Midbrain (tissue), 1 donor: Measurements from ENCODE around the gene ENOX1.

ENCODE experiments used
- DNase-seq: peaks from one replicate; lab custom pipeline; 2025; lab: John Stamatoyannopoulos, UW

The ENOX1 gene

DNA sequence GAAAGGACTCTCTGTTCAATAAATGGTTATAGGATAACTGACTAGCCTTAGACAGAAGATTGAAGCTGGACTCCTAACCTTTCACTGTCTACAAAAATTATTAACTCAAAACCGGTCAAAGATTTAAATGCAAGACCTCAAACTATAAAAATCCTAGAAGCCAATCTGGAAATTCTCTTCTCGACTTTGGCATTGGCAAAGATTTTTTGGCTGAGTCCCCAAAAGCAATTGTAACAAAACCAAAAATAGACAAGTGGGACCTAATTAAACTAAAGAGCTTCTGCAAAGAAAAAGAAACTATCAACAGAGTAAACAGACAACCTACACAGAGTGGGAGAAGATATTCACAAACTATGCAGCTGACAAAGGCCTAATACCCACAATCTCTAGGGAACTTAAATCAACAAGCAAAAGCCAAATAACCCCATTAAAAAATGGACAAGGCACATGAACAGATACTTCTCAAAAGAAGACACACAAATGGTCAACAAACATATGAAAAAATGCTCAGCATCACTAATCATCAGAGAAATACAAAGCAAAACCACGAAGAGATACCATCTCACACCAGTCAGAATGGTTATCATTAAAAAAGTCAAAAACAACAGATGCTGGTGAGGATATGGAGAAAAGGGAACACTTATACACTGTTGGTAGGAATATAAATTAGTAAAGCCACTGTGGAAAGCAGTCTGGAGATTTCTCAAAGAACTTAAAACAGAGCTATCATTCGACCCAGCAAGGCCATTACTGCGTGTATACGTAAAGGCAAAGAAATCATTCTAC lies 497.1 kb downstream of the ENOX1 start:
- no peak for DNase-seq

DNA sequence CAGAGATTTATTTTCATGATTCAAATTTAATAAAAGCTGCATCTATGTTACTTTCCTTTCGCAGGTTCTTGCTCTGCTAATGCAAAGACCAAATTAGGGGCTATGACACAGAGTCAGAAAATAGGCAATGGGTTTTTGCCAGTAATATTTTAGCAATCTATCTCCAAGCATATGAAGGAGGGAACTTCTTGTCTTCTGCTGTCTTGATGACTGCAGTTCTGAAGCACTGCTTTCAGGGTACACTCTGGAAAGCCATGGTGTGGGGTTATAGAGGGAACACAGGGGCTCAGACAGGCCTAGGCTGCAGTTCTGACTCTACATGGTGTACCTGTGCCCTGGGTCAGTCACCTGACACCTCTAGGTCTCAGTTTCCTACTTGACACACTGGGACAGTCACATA lies 500.0 kb downstream of the ENOX1 start:
- no peak for DNase-seq

DNA sequence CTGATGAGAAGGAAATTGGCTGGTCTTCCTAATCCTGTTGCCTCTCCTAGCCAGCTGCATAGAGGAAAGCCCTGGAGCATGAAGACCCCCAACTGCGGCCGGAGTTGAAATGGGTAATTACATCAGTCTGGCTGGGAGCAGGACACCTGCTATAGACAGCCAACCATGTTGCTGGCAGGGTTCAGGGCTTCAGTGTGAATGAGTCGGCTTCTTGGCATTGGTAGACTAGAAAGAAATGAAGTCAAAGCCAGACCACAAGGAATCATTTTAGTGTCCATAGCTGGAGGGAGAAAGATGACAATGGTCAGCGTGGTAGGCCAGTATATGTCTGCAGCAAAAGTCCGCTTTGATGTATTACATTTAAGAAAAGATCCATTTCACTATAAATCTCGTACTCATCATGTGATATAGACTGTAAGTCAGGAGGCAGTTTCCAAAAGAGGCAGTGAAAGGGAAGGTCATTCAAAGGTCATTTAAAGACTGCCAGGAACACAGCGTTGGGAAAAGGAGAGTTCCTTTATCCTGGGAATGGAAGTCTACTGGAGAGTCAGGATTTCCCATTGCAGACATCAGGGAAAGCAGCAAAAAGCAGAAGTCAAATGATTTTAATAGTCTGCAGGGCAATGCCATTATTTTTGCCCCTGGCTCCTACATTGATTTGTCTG lies 500.7 kb downstream of the ENOX1 start:
- DNase-seq: no peak

DNA sequence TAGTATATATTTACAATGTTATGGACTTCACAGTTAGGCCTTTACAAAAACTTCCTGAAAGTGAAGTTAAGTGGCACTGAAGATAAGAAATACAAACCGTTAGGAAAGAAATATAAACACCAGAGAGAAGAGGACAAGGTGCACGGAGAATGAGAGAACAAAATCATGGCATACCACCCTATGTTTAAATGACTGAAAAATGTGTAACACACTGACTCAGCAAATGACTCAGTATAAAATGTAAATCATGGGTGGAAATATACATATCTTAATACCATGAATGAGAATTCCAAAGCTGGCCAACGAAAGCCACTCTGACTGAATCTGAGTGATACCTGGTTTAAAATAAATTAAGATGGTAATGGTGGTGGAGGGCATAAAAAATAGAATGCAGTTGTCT lies 502.6 kb downstream of the ENOX1 start:
- DNase-seq: no peak

DNA sequence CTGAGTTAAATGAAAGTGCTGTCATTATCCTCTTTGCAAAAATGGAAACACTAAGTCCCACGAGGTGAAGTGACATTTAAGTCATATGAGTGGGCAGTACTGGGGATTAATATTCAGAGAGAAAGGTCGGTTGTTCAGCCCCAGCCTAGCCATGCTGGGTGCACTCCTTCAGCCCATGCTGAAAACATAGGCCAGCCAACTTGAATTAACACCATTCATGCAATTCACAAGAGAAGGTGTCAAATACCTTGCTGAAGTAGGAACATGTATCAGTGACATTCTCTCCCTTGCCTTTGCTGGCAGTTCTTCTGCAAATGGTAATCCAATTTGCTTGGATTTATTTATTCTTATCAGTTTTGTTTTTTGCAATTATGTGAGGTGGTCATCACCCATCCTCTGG lies 507.1 kb downstream of the ENOX1 start:
- DNase-seq: no peak

DNA sequence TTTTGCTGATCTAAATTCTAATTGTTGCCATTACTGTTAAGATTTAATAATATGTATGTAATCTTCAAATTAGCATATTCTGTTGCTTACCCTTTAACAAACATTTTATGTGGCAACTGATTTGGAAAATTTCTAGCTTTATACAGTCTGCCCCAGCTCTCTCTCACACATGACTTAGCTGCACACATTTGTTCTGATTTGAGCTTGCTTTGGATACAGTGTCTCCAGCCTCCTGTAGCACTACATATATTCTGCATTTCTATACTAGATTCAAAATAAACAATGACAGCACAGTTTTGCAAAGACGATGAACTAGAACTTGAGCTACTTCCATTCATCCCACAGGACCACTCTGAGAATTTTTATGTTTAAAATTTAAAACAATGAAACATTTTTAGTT lies 508.6 kb downstream of the ENOX1 start:
- DNase-seq: no peak

DNA sequence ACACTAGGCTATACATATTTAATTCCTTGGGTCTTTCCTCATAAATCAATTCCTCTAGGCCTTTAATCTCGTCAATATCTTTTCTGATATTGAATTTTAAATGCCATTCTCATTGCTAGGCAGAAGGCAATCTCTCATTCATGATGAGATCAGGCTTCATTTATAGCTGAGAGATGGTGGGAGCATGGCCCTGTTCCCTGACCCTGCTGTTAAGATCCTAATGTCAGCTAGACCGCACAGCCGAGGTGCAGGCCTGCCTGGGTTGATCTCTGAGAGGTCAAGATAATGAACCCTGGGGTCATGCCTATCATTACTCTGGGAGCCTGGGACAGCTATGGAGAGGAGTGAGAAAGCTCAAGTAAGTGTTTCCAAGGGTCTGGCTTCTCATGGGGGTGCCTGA lies 509.6 kb downstream of the ENOX1 start:
- DNase-seq: no peak

DNA sequence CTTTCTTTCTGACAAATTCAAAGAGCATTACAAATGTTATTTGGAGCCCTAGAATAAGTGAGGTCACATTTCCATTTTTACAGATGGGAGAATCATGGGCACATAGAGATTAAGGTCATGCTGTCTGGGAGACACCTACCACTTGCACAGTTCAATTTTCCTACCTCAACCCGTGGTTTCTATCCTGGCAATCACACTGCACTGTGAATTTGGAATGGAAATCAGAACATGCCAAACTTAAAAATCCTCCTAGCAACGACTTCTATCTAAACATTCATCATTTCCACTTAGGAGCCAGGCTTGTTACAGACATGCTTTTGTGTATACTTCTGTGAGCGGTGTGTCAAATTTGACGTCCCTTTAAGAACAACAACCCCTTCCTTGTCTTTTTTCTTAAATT lies 511.9 kb downstream of the ENOX1 start:
- no peak for DNase-seq

DNA sequence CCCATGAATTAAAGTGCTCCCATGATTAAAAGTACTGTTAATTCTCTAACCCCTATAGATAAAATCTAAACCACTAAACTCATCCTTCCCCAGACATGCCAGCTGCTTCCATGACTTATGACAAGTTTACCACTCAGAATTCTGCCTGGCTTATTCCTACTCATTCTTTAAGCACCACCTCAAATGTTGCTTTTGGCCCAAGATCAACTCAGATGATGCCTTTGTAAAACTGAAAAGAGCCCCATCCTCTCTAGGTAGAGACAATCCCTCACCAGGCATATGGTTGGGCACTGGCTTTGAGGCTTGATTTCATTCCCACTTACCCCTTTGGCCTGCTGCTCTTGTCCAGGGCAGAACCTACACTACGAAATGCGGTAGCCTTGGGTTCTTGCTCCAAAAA lies 513.4 kb downstream of the ENOX1 start:
- DNase-seq: no peak

DNA sequence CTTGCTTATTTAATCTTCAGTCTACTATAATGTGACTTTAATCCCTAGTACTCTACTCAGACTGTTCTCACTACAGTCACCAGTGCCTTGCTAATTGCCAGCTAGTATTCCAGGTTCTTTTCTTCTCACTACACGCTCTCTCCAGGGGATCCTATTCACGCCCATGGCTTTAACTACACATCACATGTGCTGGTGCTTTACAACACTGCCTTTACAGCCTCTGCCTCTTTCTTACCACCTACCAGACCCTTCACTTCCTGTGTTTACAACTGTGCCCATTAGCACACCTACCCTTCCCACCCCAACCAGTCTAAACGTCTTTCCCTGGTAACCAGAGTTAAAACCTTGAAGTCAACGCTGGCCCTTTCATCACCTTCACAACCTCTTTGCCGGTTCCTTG lies 513.9 kb downstream of the ENOX1 start:
- no peak for DNase-seq

DNA sequence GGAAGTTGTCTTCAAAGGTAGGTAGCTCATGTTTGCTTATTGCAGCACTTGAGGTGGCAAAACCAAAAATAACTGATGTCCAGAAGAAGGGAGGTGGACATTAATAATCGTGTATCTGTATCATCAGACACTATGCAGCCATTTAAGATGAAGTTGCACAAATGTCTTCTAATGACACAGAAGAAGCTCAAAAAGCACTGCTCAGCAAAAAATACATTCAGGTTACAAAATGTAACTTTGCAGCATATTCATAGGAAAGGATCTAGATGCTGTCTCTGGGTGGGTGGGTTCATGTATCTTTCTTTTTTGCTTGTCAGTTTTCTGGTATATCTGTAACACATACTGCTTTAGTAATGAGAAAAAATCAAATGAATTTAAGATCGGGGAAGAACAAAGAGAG lies 515.6 kb downstream of the ENOX1 start:
- DNase-seq: no peak

DNA sequence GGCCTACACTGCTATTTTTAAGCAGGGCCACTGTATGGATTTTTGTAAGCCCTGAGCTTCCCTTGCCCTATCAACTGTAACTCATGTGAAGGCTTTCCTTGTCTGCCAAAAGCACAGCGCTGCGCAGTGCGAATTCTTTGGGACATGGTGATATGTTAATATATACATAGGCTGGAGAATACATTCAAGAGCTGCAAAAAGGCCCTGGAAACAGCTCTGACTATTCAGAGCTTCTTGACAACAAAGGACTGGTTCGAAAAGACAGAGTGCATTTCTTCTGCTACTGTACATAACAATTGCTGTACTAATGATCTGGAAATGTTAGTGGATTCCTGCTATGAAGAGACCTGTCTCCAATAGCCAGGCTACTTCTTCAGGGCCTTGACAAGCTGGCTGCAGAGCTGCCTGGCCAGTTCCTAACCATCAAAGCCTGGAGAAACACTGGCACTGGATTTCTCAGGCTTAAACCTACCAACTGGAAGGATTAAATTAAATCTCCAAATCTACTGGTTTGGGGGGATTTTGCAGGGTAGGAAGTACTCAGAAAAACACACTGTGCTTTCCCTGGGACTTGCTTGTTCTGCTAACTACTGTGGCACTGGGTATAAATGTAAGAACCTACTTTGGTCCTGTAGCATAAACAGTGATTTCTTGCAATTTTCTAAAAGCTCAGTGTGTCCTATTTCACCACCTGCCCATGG lies 516.5 kb downstream of the ENOX1 start:
- DNase-seq: no peak

DNA sequence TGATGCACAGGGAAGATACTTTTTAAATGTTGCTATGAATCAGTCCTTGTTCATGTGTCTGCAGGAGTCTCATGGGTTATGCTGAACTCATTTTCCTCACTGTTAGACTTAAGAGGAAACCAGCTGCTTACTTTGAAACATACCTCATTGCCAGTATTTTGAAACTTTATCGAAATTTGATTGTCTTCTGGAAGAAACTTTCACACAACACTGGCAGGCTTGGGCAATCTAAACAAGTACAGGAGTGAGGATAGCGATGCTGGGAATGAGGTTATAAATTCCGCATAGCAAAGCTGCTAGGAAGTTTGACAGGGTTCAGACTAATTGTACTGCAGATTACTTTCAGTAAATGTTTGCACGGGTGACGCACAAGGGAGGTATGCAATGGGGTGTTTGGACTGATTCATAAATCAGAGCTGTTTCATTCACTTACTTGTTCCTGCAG lies 517.7 kb downstream of the ENOX1 start:
- DNase-seq: no peak

DNA sequence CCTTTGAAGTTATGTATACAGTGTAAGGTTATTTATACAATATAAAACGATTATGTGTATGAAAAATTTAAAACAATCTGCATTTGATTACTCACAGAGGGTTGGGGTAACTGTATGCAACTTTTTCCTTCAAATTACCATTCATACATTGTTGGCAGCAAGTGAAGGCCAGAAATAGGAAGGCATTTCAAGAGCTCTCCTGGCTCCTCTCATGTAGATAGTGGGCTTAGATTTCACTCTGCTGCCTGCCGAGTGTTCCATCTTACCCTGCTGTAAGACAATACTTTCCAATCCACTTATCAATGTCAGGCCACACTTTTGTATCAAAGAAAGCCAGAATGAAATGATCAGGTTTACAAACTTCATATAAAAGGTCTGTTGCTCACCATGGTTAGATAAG lies 518.1 kb downstream of the ENOX1 start:
- DNase-seq: no peak

DNA sequence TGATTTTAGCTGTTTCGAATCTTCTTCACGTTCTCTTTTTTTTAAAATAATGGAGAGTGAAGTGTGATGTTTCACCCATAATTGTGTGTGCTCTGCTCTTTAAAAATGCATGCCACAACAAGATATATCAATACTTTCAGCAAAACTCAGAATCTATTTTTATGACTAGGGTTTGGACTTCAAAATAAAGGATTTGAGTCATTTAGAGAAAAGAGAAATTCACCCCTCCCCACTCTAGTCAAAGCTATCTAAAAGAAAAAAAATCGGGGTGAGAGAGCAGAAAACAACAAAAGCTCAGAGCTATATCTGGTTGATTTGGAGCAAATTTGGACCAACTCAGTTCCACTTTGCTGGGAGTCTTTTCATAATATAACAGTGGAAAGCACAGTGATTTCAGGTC lies 518.9 kb downstream of the ENOX1 start:
- DNase-seq: no peak

DNA sequence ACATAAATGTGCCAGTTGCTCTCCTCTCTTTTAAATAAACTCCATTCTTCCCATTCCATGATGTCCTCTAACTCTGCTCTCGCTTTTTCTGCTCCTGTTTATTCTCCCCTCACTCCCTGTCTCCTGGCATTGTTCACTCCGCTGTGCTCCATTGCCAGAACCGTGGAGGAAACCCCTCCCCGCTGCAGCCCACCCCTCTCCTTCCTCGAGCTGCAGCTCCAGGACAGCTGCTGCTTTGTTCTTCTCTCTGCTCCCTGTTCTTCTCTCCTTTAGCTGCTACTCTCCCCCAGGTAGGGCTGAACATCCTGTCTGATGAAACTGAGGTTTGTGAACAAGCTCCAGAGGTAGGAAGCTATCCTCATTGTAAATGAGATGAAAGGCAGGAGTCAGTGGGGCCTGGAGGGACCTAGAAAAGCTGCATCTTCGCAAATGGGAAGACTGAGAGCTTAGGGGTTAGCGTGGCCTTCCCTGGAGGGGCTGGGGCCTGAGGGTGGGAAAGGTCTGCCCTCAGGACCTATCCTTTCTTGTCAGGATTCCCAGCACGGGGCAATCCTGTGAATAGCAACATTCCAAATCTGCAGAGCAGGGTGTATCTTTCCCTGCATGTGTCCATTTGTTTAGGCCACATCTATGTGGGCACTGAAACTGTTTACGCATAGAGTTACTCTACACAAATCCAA lies 519.7 kb downstream of the ENOX1 start:
- no peak for DNase-seq

DNA sequence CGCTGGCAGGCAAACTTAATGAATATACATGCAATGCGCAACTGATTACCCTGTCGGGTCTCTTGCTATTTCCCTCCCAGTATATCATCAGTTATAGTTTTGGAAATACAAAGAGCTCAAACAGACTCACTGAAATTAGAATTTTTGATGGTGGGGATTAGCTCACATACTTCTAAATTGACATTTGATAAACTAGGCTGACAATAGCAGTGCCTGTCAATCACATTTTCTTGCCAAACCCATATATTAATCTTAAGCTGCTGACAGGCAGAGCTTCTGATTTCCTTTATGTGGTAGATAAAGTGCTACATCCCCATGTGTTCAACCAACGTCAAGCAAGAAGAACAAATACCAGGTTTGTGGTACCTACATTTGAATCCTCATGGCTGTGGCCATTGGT lies 521.7 kb downstream of the ENOX1 start:
- no peak for DNase-seq

DNA sequence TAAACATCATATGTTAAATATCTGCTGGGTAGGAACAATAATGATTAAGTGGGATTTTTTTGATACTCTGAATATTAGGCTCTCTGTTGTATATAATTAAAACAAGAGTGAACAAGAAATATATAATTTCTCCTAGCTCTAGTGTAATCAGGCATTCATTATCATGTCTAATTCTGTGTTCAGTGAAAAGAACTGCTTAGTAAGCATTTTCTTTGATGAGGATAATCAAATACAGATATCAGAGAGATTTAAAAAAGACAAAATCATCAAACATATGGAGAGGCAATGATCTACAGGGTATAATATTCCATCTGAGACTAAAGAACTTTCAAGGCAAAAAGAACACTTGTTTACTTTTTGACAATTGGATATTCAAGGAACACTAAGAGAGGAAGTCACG lies 522.3 kb downstream of the ENOX1 start:
- DNase-seq: no peak

DNA sequence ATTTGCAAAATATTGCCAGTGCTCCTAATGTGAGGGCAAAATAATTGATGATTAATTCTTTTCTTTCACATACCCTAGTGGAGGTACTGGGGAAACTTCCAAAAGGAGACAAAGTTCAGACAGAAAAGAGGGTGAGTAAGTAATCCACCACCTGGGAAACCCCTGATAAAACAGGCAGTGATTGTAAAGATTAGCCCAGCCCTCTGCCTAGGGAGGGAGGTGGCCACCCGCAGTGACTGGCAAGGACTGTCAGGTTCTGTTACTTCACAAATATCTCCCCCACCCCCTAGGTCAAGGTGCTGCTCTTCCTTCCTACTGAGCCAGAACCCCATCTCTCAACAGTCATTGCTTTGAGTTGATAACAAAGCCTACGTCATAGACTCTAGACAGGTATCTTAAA lies 523.7 kb downstream of the ENOX1 start:
- no peak for DNase-seq

DNA sequence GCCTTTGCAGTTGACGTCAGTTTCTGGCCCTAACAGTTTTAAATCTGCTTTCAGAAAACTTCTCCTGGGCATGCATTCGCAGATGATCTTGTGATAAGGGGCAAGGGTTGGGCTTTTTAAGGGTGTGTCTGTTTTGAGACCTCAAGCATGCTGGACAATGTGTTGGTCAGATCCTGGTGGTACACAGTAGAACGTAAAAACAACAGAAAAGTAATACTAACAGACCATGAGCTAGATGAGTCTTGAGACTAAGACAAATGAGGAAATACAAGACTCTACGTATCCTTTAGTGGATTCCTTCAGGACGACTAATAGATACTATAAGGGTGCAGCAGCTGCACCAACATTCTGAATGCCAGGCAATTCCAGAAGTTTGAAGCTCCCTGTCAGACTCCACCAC lies 525.8 kb downstream of the ENOX1 start:
- DNase-seq: no peak

DNA sequence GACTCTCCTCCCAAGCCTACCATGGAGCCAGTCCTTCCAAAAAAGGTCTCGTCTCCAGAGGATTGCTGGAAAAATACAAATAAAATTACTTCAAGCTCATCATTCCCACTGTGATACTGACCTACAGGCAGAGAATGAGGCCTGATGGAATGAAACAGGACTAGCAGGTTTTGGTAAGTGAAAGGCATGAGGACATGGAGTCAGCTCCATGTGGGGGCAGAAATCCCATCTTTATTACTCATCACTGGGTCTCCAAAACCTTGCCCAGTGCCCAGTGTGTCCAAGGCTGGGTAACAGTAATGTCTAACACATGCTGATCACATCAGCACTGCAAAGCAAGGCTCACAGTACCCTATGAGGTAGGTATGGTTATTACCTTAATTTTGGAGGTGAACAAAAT lies 528.0 kb downstream of the ENOX1 start:
- no peak for DNase-seq

DNA sequence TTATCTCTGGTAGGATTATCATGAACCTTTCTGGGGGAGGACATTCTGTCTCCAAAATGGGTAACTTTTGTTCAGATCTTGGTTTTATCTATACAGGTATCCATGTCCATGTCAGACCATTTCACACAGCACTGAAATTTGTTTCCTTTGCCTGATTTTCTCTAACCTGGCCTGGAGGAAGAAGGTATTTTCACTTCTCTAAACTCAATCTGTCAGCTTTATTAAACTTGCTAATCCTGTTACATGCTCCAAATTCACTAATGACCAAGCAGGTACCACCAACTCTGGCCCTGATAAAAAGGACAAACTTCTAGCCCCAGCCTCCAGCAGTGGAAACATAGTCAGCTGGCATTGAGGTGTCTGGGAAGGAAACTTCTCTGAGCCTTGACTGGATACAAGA lies 529.0 kb downstream of the ENOX1 start:
- no peak for DNase-seq

DNA sequence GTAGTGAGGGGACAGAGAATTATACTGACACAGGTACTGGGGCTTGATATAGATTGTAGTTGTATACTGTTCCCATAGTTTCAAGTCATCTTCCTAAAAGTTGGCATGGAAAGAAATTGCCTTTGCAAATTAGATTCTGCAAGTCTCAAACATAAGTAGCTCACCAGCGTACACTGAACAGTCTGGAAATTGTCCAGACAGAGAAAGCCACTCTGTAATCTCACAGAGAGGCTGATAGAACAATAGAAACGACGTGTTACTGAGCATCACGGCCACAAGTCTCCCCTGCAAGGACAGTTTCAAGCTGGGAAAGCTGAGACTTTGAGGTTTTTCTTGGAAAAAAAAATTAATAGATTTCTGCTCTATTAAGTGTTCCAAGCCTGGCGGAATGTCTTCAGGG lies 534.8 kb downstream of the ENOX1 start:
- DNase-seq: no peak
